H1 (cell line): Measurements from ENCODE around the gene LPCAT3.

ENCODE experiments used
- CEBPB ChIP-seq: IDR thresholded peaks from 2 replicates; pipeline ENCODE4 v1.6.1; 2012; ENCODE audit warnings: low read depth, low read length
- CHD7 ChIP-seq: fragments of 300-600 bp; sonication (generic); IDR thresholded peaks from 2 replicates; pipeline ENCODE4 v1.7.1; 2012; ENCODE audit warnings: low read length, moderate library complexity, mild to moderate bottlenecking, inconsistent platforms; ENCODE audit not compliant: insufficient replicate concordance
- CTCF ChIP-seq, 3 experiments: IDR thresholded peaks; 1 replicate in 2 of 3; 2 replicates in 1 of 3; pipeline versions ENCODE4 v1.5.1 to v1.6.1; 2011; ENCODE audit warnings: low read length in 3 of 3, mild to moderate bottlenecking in 3 of 3, inconsistent platforms in 2 of 3, low read depth in 1 of 3, moderate library complexity in 1 of 3; ENCODE audit not compliant: insufficient read depth in 1 of 3; ENCODE audit errors: control extremely low read depth in 1 of 3
- EZH2 ChIP-seq: fragments of 200-600 bp; sonication (generic); IDR thresholded peaks from 2 replicates; pipeline ENCODE4 v1.7.1; 2012; ENCODE audit warnings: low read depth, mild to moderate bottlenecking, moderate library complexity, low read length, inconsistent platforms; ENCODE audit not compliant: severe bottlenecking
- GABPA ChIP-seq: IDR thresholded peaks from 2 replicates; pipeline ENCODE4 v1.6.1; 2011; ENCODE audit warnings: mild to moderate bottlenecking, low read length, moderate library complexity, borderline replicate concordance; ENCODE audit not compliant: insufficient read depth
- KDM4A ChIP-seq: IDR thresholded peaks from one replicate; pipeline ENCODE4 v1.7.1; 2012; ENCODE audit warnings: low read depth, mild to moderate bottlenecking, moderate library complexity, low read length, inconsistent platforms; ENCODE audit not compliant: severe bottlenecking
- POLR2AphosphoS5 ChIP-seq: IDR thresholded peaks from 2 replicates; pipeline ENCODE4 v1.6.1; 2011; ENCODE audit warnings: low read depth, low read length
- TAF1 ChIP-seq: IDR thresholded peaks from 2 replicates; pipeline ENCODE4 v1.6.1; 2011; ENCODE audit warnings: mild to moderate bottlenecking, low read depth, low read length
- ZNF274 ChIP-seq: IDR thresholded peaks from 2 replicates; pipeline ENCODE4 v1.7.0; 2012; ENCODE audit warnings: low read length, borderline replicate concordance; ENCODE audit errors: extremely low read depth

- TF ChIP-seq CTCF (IDR thresholded peaks at IDR 0.05; ENCODE audit: control extremely low read depth in 1 of 3, insufficient read depth in 1 of 3, low read depth in 1 of 3, low read length in 3 of 3), result no peak
- no peak for TF ChIP-seq EZH2
- no peak for TF ChIP-seq TAF1
- no peak for TF ChIP-seq CHD7
- 0 out of 2 replicates have a peak, but pooled peaks have one; percentile 9 for TF ChIP-seq POLR2AphosphoS5
- TF ChIP-seq GABPA, result no peak
- TF ChIP-seq ZNF274, result no peak
- no peak for TF ChIP-seq KDM4A
- TF ChIP-seq CEBPB, result no peak
Measured at GRCh38 chr12:6942331-6942665, 76.0 kb downstream of the LPCAT3 start.
